ENCODE results near the gene NECTIN1.

NECTIN1 gene

DNA sequence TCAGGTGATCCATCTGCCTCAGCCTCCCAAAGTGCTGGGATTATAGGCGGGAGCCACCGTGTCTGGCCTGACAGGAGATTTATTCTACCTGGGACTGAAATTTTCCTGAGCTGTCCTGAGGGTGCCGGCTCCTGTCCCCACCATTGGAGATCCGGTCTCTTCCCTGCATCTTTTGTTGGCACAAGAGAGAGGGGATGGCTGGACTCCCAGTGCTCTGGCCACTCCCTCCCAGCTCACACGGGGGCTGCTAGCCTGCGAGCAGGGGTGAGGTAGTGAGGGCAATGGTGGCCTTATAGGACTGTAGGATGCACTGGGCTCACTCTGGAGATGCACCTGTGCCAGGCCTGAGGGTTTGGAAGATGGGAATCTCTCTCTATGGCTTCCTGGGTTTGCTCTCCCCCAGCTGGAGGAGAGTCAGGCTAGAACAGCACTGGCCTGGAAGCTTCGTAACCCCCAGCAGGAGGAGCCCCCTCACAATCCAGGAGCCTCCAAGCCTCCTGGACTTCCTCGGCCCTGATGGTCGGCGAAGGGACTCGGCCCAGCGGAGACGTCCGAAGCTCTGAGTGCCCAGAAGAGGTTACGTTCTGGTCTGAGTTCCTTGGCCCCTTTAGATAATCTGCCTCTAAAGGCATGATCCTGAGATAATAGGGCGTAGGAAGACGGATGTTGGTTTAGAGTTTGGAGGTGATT lies 106.4 kb downstream of the NECTIN1 start:
- Histone ChIP-seq H3K27ac (ENCODE audit: low read length) (no peak overlapping the region), H3F3A (ENCODE audit: insufficient read depth, low read length) (no peaks in the 10 kb centered on the region), H3K36me3 (replicated peaks; ENCODE audit: insufficient read depth, low read length) (no peaks in the 10 kb centered on the region), H4K20me1 (ENCODE audit: insufficient read depth, low read length) (no peaks in the 10 kb centered on the region), H3K9ac (ENCODE audit: low read length) (no peak overlapping the region), H3K9me3 (replicated peaks; ENCODE audit: insufficient read depth, low read length) (no peaks in the 10 kb centered on the region), H3K4me2 (ENCODE audit: low read depth, low read length) (no peak overlapping the region), H3K79me2 (ENCODE audit: low read length) (no peaks in the 10 kb centered on the region), H2AFZ (ENCODE audit: low read length) (no peak overlapping the region), H3K4me3 (ENCODE audit: low read length) (no peak overlapping the region), H3K27me3 (replicated peaks; ENCODE audit: insufficient read depth, low read length) (peaks cover 74% of the 10 kb centered on the region), H3K9me2 (replicated peaks; ENCODE audit: insufficient read depth, low read length) (no peaks in the 10 kb centered on the region), H3K4me1 (ENCODE audit: low read length) (no peaks in the 10 kb centered on the region)
- DNase-seq, result no peak
- TF ChIP-seq, protein P1, sequence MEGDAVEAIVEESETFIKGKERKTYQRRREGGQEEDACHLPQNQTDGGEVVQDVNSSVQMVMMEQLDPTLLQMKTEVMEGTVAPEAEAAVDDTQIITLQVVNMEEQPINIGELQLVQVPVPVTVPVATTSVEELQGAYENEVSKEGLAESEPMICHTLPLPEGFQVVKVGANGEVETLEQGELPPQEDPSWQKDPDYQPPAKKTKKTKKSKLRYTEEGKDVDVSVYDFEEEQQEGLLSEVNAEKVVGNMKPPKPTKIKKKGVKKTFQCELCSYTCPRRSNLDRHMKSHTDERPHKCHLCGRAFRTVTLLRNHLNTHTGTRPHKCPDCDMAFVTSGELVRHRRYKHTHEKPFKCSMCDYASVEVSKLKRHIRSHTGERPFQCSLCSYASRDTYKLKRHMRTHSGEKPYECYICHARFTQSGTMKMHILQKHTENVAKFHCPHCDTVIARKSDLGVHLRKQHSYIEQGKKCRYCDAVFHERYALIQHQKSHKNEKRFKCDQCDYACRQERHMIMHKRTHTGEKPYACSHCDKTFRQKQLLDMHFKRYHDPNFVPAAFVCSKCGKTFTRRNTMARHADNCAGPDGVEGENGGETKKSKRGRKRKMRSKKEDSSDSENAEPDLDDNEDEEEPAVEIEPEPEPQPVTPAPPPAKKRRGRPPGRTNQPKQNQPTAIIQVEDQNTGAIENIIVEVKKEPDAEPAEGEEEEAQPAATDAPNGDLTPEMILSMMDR (IDR thresholded peaks at IDR 0.05; ENCODE audit: low read length), result no peak
- TF ChIP-seq EZH2phosphoT487 (IDR thresholded peaks at IDR 0.05; ENCODE audit: low read length) (no peak), EZH2 (optimal IDR thresholded peaks at IDR 0.05; ENCODE audit: low read depth, low read length) (no peak)

DNA sequence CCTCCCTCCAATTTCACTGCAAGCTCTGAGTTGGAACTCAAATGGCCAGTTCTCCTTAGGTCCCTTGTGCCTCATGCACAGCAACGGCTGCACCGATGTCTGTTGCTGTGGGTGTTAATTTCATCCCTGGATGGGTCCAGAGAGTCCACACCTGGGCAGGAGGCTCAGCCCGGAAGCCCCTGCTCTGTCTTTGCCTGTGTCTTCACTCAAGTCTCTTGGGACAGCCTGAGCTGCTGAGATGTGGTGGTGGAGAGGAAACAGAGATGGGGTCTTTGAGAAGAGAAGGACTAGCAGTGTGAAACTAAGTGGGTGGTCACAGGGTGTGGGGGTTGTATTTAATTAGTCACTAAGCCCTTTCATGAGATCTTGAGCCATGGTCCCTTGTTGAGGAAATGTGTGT lies 109.3 kb downstream of the NECTIN1 start:
- Histone ChIP-seq H3K9ac (ENCODE audit: low read length) (no peak overlapping the region), H3K4me3 (ENCODE audit: low read length) (no peak overlapping the region), H3K79me2 (ENCODE audit: low read length) (no peaks in the 10 kb centered on the region), H3K4me1 (ENCODE audit: low read length) (0 out of 2 replicates have a peak, but pooled peaks cover 3% of the 10 kb centered on the region), H3K4me2 (ENCODE audit: low read depth, low read length) (no peak overlapping the region), H3K36me3 (replicated peaks; ENCODE audit: insufficient read depth, low read length) (no peaks in the 10 kb centered on the region), H3F3A (ENCODE audit: insufficient read depth, low read length) (no peaks in the 10 kb centered on the region), H3K27me3 (replicated peaks; ENCODE audit: insufficient read depth, low read length) (peaks cover 73% of the 10 kb centered on the region), H2AFZ (ENCODE audit: low read length) (no peak overlapping the region), H4K20me1 (ENCODE audit: insufficient read depth, low read length) (no peaks in the 10 kb centered on the region), H3K9me3 (replicated peaks; ENCODE audit: insufficient read depth, low read length) (no peaks in the 10 kb centered on the region), H3K27ac (ENCODE audit: low read length) (no peak overlapping the region), H3K9me2 (replicated peaks; ENCODE audit: insufficient read depth, low read length) (no peaks in the 10 kb centered on the region)
- TF ChIP-seq EZH2 (optimal IDR thresholded peaks at IDR 0.05; ENCODE audit: low read depth, low read length), result no peak
- TF ChIP-seq EZH2phosphoT487 (IDR thresholded peaks at IDR 0.05; ENCODE audit: low read length), result no peak
- TF ChIP-seq, protein P1 (IDR thresholded peaks at IDR 0.05; ENCODE audit: low read length), result no peak
- no peak for DNase-seq

DNA sequence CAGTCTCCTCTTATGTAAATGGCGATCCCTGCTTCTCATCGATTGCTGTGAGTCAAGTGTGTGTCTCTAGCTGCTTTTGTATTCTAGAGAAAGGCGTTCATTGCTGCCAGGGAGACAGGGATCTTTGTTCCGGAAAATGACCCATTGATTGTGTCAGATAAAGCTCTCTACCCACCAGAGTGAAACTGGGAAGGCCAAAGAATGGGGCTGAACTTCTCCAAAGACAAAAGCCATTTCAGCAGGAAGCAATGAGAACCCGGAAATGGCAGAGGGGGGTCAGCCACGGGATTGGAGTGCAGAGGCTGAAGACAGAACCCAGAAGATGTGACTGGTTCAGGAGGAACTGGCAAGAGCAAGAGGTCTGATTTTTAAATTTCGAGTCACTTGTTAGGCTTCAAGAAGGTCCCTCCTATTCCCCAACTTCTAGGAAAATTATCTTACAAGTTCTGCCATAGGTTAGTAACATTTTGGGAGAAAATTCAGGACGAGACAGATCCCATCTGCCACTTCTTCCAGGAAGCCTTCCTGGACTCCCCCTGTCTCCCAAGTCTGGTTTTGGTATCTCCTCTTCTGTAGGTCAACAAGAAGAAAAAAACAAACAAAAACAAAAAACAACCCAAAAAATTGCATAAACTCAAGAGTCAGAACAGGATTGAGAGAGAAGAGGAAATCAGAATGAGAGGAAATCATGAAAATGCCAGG lies 110.6 kb downstream of the NECTIN1 start:
- Histone ChIP-seq H3K4me1 (ENCODE audit: low read length) (0 out of 2 replicates have a peak, but pooled peaks cover 3% of the 10 kb centered on the region), H3F3A (ENCODE audit: insufficient read depth, low read length) (no peaks in the 10 kb centered on the region), H2AFZ (ENCODE audit: low read length) (no peak overlapping the region), H3K4me2 (ENCODE audit: low read depth, low read length) (no peak overlapping the region), H3K9me3 (replicated peaks; ENCODE audit: insufficient read depth, low read length) (no peaks in the 10 kb centered on the region), H3K27me3 (replicated peaks; ENCODE audit: insufficient read depth, low read length) (peaks cover 73% of the 10 kb centered on the region), H4K20me1 (ENCODE audit: insufficient read depth, low read length) (no peaks in the 10 kb centered on the region), H3K4me3 (ENCODE audit: low read length) (no peak overlapping the region), H3K36me3 (replicated peaks; ENCODE audit: insufficient read depth, low read length) (no peaks in the 10 kb centered on the region), H3K79me2 (ENCODE audit: low read length) (no peaks in the 10 kb centered on the region), H3K9ac (ENCODE audit: low read length) (no peak overlapping the region), H3K27ac (ENCODE audit: low read length) (no peak overlapping the region), H3K9me2 (replicated peaks; ENCODE audit: insufficient read depth, low read length) (no peaks in the 10 kb centered on the region)
- TF ChIP-seq EZH2phosphoT487 (IDR thresholded peaks at IDR 0.05; ENCODE audit: low read length) (no peak), EZH2 (optimal IDR thresholded peaks at IDR 0.05; ENCODE audit: low read depth, low read length) (no peak)
- TF ChIP-seq, protein P1 (IDR thresholded peaks at IDR 0.05; ENCODE audit: low read length), result no peak
- DNase-seq, result no peak

Data from MM.1S (cell line).